A673 (cell line): ENCODE measurements around the gene CDKN1A. TPM values are rescaled to one million over a fixed set of nuclear protein-coding genes. Genes with fewer than 3 reads are reported as not detected.
"Not testable (repeated sequence)": the region's sequence is repeated elsewhere in the genome, so short reads cannot be mapped to it uniquely, and the experiment has no call there.

Experiments used
- BruUV-seq: library from RNA; stranded (reverse); fragments of 400-500 nt; replicated peaks from 2 replicates; lab custom pipeline; 2021; lab: Mats Ljungman, UMichigan
- CTCF ChIA-PET: fragments of 300-600 bp; sonication (Branson Sonifier 250); formaldehyde crosslinking; loops from one replicate; lab custom pipeline; 2022; ENCODE audit warnings: antibody characterized with exemption; lab: Charles Lee
- POLR2A ChIA-PET: fragments of 300-600 bp; sonication (Branson Sonifier 250); formaldehyde crosslinking; loops from one replicate; lab custom pipeline; 2022; ENCODE audit warnings: antibody characterized with exemption; ENCODE audit not compliant: low non-redundant PET; lab: Charles Lee
- DNase-seq: peaks from one replicate; pipeline ENCODE4 v3.0.0-alpha.2; 2015; ENCODE audit warnings: low spot score
- H3K27ac ChIP-seq: fragments of 200-600 bp; sonication (generic); 2 replicates; pipeline ENCODE4 v1.5.1; 2016; ENCODE audit warnings: mixed run types, low read depth, mild to moderate bottlenecking, mixed read lengths, antibody characterized with exemption, low read length; ENCODE audit not compliant: poor library complexity, severe bottlenecking
- H3K27me3 ChIP-seq: fragments of 200-600 bp; sonication (generic); replicated peaks from 2 replicates; pipeline ENCODE4 v1.6.1; 2017; ENCODE audit warnings: mixed run types, low read depth, mild to moderate bottlenecking, mixed read lengths, antibody characterized with exemption, low read length; ENCODE audit not compliant: insufficient read depth, poor library complexity
- H3K36me3 ChIP-seq: fragments of 200-600 bp; sonication (generic); 2 replicates; pipeline ENCODE4 v1.6.1; 2016; ENCODE audit warnings: mixed run types, mild to moderate bottlenecking, mixed read lengths, antibody characterized with exemption, low read length; ENCODE audit not compliant: insufficient read depth, poor library complexity, severe bottlenecking
- H3K4me1 ChIP-seq: fragments of 200-600 bp; sonication (generic); 2 replicates; pipeline ENCODE4 v1.6.1; 2017; ENCODE audit warnings: mixed run types, mild to moderate bottlenecking, mixed read lengths, antibody characterized with exemption, low read length; ENCODE audit not compliant: insufficient read depth, poor library complexity, severe bottlenecking
- H3K4me3 ChIP-seq: fragments of 200-600 bp; sonication (generic); 2 replicates; pipeline ENCODE4 v1.5.1; 2016; ENCODE audit warnings: low read depth, mixed run types, mild to moderate bottlenecking, mixed read lengths, low read length; ENCODE audit not compliant: poor library complexity, severe bottlenecking
- H3K9me3 ChIP-seq: fragments of 200-600 bp; sonication (generic); 2 replicates; pipeline ENCODE4 v1.6.1; 2016; ENCODE audit warnings: mixed run types, low read depth, mild to moderate bottlenecking, mixed read lengths, antibody characterized with exemption, low read length; ENCODE audit not compliant: poor library complexity, severe bottlenecking
- EZH2 ChIP-seq: fragments of 200-600 bp; sonication (generic); IDR thresholded peaks from 2 replicates; pipeline ENCODE4 v1.6.1; 2017; ENCODE audit warnings: borderline replicate concordance, low read depth, mild to moderate bottlenecking, mixed read lengths, antibody characterized with exemption, low read length; ENCODE audit not compliant: poor library complexity, severe bottlenecking
- intact Hi-C: fragments of 100-400 bp; cut with micrococcal nuclease; formaldehyde crosslinking; loops from one replicate; pipeline ENCODE4 v1.10.0; 2022; ENCODE audit not compliant: unreplicated experiment
- total RNA-seq: library from RNA; stranded (reverse); gene quantifications from 2 replicates; pipeline ENCODE4 v1.2.3, GENCODE V29; 2021
- TF ChIP-seq, protein P1 (sequence below): fragments of 300-800, 200-600 bp; sonication (generic); conservative IDR thresholded peaks from 2 replicates; pipeline ENCODE4 v1.5.1; 2017; ENCODE audit warnings: low read depth, mild to moderate bottlenecking, antibody characterized with exemption, low read length, moderate library complexity, mixed read lengths

Gene CDKN1A
- total RNA-seq, 1 experiment from 2014 or later, result 33.6 TPM

- ChIA-PET POLR2A (no interaction called here), CTCF (no interaction called here)
- Histone ChIP-seq H3K4me1 (no peaks in the 10 kb centered on the region), H3K9me3 (no peaks in the 10 kb centered on the region), H3K36me3 (no peaks in the 10 kb centered on the region), H3K27ac (no peak overlapping the region), H3K4me3 (no peak overlapping the region), H3K27me3 (no peaks in the 10 kb centered on the region)
- intact Hi-C loops, result no loop called here
- no peak for TF ChIP-seq EZH2
- TF ChIP-seq, protein P1, sequence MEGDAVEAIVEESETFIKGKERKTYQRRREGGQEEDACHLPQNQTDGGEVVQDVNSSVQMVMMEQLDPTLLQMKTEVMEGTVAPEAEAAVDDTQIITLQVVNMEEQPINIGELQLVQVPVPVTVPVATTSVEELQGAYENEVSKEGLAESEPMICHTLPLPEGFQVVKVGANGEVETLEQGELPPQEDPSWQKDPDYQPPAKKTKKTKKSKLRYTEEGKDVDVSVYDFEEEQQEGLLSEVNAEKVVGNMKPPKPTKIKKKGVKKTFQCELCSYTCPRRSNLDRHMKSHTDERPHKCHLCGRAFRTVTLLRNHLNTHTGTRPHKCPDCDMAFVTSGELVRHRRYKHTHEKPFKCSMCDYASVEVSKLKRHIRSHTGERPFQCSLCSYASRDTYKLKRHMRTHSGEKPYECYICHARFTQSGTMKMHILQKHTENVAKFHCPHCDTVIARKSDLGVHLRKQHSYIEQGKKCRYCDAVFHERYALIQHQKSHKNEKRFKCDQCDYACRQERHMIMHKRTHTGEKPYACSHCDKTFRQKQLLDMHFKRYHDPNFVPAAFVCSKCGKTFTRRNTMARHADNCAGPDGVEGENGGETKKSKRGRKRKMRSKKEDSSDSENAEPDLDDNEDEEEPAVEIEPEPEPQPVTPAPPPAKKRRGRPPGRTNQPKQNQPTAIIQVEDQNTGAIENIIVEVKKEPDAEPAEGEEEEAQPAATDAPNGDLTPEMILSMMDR, result no peak
- DNase-seq, result no peak
- BruUV-seq, result no TSS peak
These were observed 23.0 kb downstream of the CDKN1A start for GRCh38 chr6:36701401-36701991.

DNA sequence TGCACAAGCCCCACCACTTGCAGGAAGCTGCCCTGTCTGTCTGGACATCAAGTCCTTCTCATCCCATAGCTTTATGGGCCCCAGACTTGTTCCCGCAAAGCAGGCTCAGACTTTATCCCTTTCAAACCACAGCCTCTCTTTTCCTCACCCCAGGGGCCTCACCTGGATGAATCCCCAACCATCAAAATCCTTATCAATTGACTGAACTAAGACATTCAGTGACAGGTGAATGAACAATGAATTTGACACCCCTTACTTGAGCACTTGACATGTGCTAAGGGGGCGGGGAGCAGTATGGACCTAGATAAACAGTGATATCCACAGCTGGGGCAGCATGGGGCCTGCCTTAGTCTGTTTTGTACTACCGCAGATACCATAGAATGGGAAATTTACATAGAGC, 24.1 kb downstream of the CDKN1A start:
- BruUV-seq, result no TSS peak

DNA sequence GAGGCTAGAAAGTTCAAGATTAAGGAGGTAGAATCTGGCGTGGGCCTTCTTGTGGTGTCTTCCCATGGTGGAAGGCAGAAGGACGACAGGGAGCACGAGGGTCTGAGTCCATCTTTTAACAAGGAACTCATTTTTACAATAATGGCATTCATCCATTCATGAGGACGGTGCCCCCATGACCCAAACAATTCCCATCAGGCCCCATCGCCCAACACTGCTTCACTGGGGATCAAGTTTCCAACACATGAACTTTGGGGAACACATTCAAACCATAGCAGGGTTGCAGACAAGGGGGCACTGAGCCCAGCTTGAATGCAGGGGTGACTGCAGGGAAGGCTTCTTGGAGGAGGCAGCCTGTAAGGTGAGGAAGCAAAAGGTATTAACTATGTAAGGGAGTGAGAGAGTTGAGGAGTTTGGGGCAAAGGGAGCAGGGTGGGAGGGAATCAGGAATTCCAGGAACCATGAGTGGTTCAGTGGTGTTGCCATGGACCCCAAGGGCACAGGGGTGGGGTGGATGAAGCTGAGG, 24.6 kb downstream of the CDKN1A start:
- no peak for TF ChIP-seq EZH2
- TF ChIP-seq, protein P1, result no peak
- CTCF ChIA-PET, result no interaction called here
- DNase-seq, result no peak
- no peak overlapping the region for H3K4me3 ChIP-seq
- no TSS peak for BruUV-seq
- no peaks in the 10 kb centered on the region for H3K4me1 ChIP-seq
- no peaks in the 10 kb centered on the region for H3K27me3 ChIP-seq
- POLR2A ChIA-PET, result no interaction called here
- no peaks in the 10 kb centered on the region for H3K9me3 ChIP-seq
- no peak overlapping the region for H3K27ac ChIP-seq
- intact Hi-C loops, result no loop called here
- no peaks in the 10 kb centered on the region for H3K36me3 ChIP-seq

More for the DNA sequence above, 24.1 kb downstream of the CDKN1A start:
- ChIA-PET POLR2A (no interaction called here), CTCF (no interaction called here)
- no peak overlapping the region for H3K4me3 ChIP-seq
- no peaks in the 10 kb centered on the region for H3K36me3 ChIP-seq
- H3K9me3 ChIP-seq, result no peaks in the 10 kb centered on the region
- no peaks in the 10 kb centered on the region for H3K27me3 ChIP-seq
- H3K27ac ChIP-seq, result no peak overlapping the region
- no peaks in the 10 kb centered on the region for H3K4me1 ChIP-seq
- no peak for TF ChIP-seq EZH2
- intact Hi-C loops, result no loop called here
- no peak for DNase-seq

GRCh38 chr6:36703982-36704381, 25.5 kb downstream of the CDKN1A start:
- ChIA-PET POLR2A (no interaction called here), CTCF (no interaction called here)
- DNase-seq, result no peak
- BruUV-seq, result no TSS peak
- no peaks in the 10 kb centered on the region for H3K36me3 ChIP-seq
- H3K4me3 ChIP-seq, result no peak overlapping the region
- H3K27ac ChIP-seq, result no peak overlapping the region
- no peaks in the 10 kb centered on the region for H3K27me3 ChIP-seq
- intact Hi-C loops, result no loop called here
- H3K9me3 ChIP-seq, result no peaks in the 10 kb centered on the region
- H3K4me1 ChIP-seq, result no peaks in the 10 kb centered on the region
- TF ChIP-seq, protein P1, result no peak
- TF ChIP-seq EZH2, result no peak

GRCh38 chr6:36704961-36705577, 26.6 kb downstream of the CDKN1A start:
- H3K27ac ChIP-seq, H3K36me3 ChIP-seq, intact Hi-C loops, DNase-seq, H3K27me3 ChIP-seq, POLR2A ChIA-PET, CTCF ChIA-PET, H3K9me3 ChIP-seq, BruUV-seq, H3K4me3 ChIP-seq, H3K4me1 ChIP-seq: not testable (repeated sequence)
